Measurements from ENCODE around the gene SECTM1.

- TF ChIP-seq EZH2phosphoT487 (IDR thresholded peaks at IDR 0.05; ENCODE audit: borderline replicate concordance, low read length): no peak; the same call in 1 of the 2 replicates
- no peak for TF ChIP-seq CTCF (IDR thresholded peaks at IDR 0.05; ENCODE audit: low read depth, low read length, poor library complexity, severe bottlenecking)
Measured at GRCh38 chr17:82370471-82371332, 37.1 kb upstream of the SECTM1 start.

All from DOHH2 (cell line).